NCI-H187 treated with DMSO at 0.1 percent for 48 hours (cell line): ENCODE data around the gene SLC41A3.
A peak's percentile ranks its signal among the peaks of the same experiment; 100 is the strongest.

Experiments used
- DNase-seq: peaks from one replicate; lab custom pipeline; 2025; lab: John Stamatoyannopoulos, UW

SLC41A3 gene

GRCh38 chr3:126083913-126084767 is at the start of gene SLC41A3:
Gene SLC41A3 (minus strand): TSS chr3:126084124. CDS start chr3:126068219, 15,905 bp downstream.
- DNase-seq: peak; percentile 2

GRCh38 chr3:126133606-126134005 is 49.7 kb upstream of the SLC41A3 start:
- DNase-seq: no peak

- no peak for DNase-seq
Observed at GRCh38 chr3:126132751-126133511, 49.0 kb upstream of the SLC41A3 start.

- DNase-seq: no peak
Observed at GRCh38 chr3:126131881-126132750, 48.2 kb upstream of the SLC41A3 start.

- DNase-seq: no peak
Observed at GRCh38 chr3:126130981-126131745, 47.2 kb upstream of the SLC41A3 start.

- DNase-seq: no peak
Observed at GRCh38 chr3:126130081-126130855, 46.3 kb upstream of the SLC41A3 start.

GRCh38 chr3:126129398-126129891 is 45.5 kb upstream of the SLC41A3 start:
- DNase-seq: no peak

GRCh38 chr3:126128504-126129397 is 44.8 kb upstream of the SLC41A3 start:
- DNase-seq: no peak

GRCh38 chr3:126127904-126128303 is 44.0 kb upstream of the SLC41A3 start:
- DNase-seq: no peak

- DNase-seq: no peak
Observed at GRCh38 chr3:126127452-126127851, 43.5 kb upstream of the SLC41A3 start.

GRCh38 chr3:126126811-126127431 is 43.0 kb upstream of the SLC41A3 start:
- DNase-seq: no peak

- DNase-seq: no peak
Observed at GRCh38 chr3:126126286-126126685, 42.4 kb upstream of the SLC41A3 start.

- DNase-seq: no peak
Observed at GRCh38 chr3:126125781-126126251, 41.9 kb upstream of the SLC41A3 start.

GRCh38 chr3:126125341-126125740 is 41.4 kb upstream of the SLC41A3 start:
- no peak for DNase-seq

GRCh38 chr3:126124896-126125295 is 41.0 kb upstream of the SLC41A3 start:
- DNase-seq: no peak

GRCh38 chr3:126124148-126124868 is 40.4 kb upstream of the SLC41A3 start:
- DNase-seq: no peak

GRCh38 chr3:126121632-126122031 is 37.7 kb upstream of the SLC41A3 start:
- no peak for DNase-seq

- no peak for DNase-seq
Observed at GRCh38 chr3:126121074-126121473, 37.1 kb upstream of the SLC41A3 start.
